Esophagus (tissue), 2 donors: Measurements from ENCODE around the gene HDAC9. TPM values are rescaled to one million over a fixed set of nuclear protein-coding genes. Genes with fewer than 3 reads are reported as not detected.

ENCODE experiments used
- H3K27ac ChIP-seq, 2 donors: one replicate each; pipeline ENCODE4 v1.5.1; 2013; ENCODE audit warnings: low read depth in 2 of 2, mild to moderate bottlenecking in 2 of 2, inconsistent platforms in 1 of 2, low read length in 1 of 2, moderate library complexity in 1 of 2
- H3K27me3 ChIP-seq, 2 donors: one replicate each; pipeline ENCODE4 v1.6.1; 2013; ENCODE audit warnings: low read length in 2 of 2, control low read depth in 1 of 2, mild to moderate bottlenecking in 1 of 2; ENCODE audit not compliant: insufficient read depth in 2 of 2, control insufficient read depth in 1 of 2
- H3K36me3 ChIP-seq, 2 donors: one replicate each; pipeline ENCODE4 v1.6.1; 2013; ENCODE audit warnings: low read length in 1 of 2; ENCODE audit not compliant: control insufficient read depth in 2 of 2, insufficient read depth in 2 of 2
- H3K4me1 ChIP-seq, 2 donors: one replicate each; pipeline ENCODE4 v1.6.1; 2013; ENCODE audit warnings: low read length in 1 of 2; ENCODE audit not compliant: control insufficient read depth in 2 of 2, insufficient read depth in 2 of 2
- H3K4me3 ChIP-seq, 2 donors: one replicate each; pipeline ENCODE4 v1.5.1; 2013; ENCODE audit warnings: low read length in 2 of 2, mild to moderate bottlenecking in 2 of 2, low read depth in 1 of 2, moderate library complexity in 1 of 2
- H3K9me3 ChIP-seq, 2 donors: one replicate each; pipeline ENCODE4 v1.6.1; 2013; ENCODE audit warnings: mild to moderate bottlenecking in 2 of 2, low read depth in 1 of 2, low read length in 1 of 2, moderate library complexity in 1 of 2; ENCODE audit not compliant: control insufficient read depth in 2 of 2, insufficient read depth in 1 of 2
- WGBS, 2 donors: extraction: QIAGEN DNeasy Blood & Tissue Kit; methylation state at CpG; one replicate each; pipeline ENCODE4 v1.1.7; 2013; 5-methylcytosine and 5-hydroxymethylcytosine counted together
- polyA plus RNA-seq, 2 donors: library from polyadenylated mRNA; stranded (reverse); fragments of 200-250 nt; gene quantifications; one replicate each; pipeline ENCODE4 v1.2.3, GENCODE V29; 2013
- donor health status: healthy with polysubstance abuse.
- donor health status: Bipolar disorder and iron deficiency.

The HDAC9 gene
- polyA plus RNA-seq, 2 donors, result 0.69 to 1.1 TPM

DNA sequence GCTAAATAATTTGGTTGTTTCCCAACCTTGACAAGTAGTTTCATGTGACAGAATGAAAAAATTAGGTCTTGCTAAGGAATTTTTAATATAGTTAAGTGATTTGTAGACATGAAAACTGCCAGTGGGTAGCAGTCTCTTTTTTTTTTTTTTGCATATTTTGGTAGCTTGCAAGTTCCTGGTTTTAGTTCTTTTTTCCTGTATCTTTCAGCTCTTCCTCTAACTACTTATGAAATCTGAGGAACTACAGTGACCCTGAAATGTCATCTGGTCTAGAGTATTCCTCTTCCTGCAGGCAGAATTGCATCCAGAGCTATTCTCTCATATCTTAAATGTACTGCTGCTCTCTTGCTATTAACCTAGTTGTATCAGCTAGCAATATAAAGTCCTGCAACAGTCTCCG, 160.4 kb downstream of the HDAC9 start:
- WGBS, 2 donors, result 90 to 91% methylated on average over 1 of the region's 1 CpG
- H3K9me3 ChIP-seq, result no peaks in the 10 kb centered on the region
- no peak overlapping the region for H3K27ac ChIP-seq
- no peaks in the 10 kb centered on the region for H3K27me3 ChIP-seq
- H3K4me3 ChIP-seq, result no peak overlapping the region
- H3K4me1 ChIP-seq, result no peaks in the 10 kb centered on the region
- no peaks in the 10 kb centered on the region for H3K36me3 ChIP-seq

DNA sequence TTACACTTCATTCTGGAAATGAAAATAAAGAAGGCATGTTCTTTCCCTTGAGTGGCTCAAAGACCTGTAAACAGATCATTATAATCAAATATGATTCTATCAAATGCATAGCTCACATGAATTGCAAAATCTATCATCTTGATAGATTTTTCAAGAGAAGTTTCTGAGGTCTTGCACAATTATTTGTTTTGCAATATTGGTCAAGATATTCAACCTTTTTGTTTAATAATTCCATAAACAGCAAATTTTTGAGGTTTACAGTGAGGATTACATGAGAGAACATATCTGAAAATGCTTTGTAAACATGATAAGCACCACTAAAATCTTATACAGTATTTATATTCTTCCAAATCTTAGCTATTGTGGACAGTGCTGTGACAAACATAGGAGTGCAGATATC, 160.8 kb downstream of the HDAC9 start:
- Histone ChIP-seq H3K27me3 (no peaks in the 10 kb centered on the region), H3K4me3 (no peak overlapping the region)

GRCh38 chr7:18659746-18660145, 164.2 kb downstream of the HDAC9 start:
- H3K36me3 ChIP-seq, result no peaks in the 10 kb centered on the region
- 71 to 78% methylated on average over 5 of the region's 5 CpGs for WGBS, 2 donors
- H3K4me3 ChIP-seq, result no peak overlapping the region
- H3K4me1 ChIP-seq, result no peaks in the 10 kb centered on the region
- H3K9me3 ChIP-seq, result no peaks in the 10 kb centered on the region
- H3K27me3 ChIP-seq, result no peaks in the 10 kb centered on the region
- H3K27ac ChIP-seq, result no peak overlapping the region

More for the DNA sequence above, 160.8 kb downstream of the HDAC9 start:
- H3K4me1 ChIP-seq, result no peaks in the 10 kb centered on the region
- H3K9me3 ChIP-seq, result no peaks in the 10 kb centered on the region
- no peaks in the 10 kb centered on the region for H3K36me3 ChIP-seq
- no peak overlapping the region for H3K27ac ChIP-seq

- 79% methylated on average over 7 of the region's 7 CpGs for WGBS, 2 donors
- H3K36me3 ChIP-seq, result no peaks in the 10 kb centered on the region
Measured at GRCh38 chr7:18663321-18663720, 167.8 kb downstream of the HDAC9 start.

GRCh38 chr7:18666107-18666728, 170.7 kb downstream of the HDAC9 start:
- 24 to 38% methylated on average over 4 of the region's 4 CpGs for WGBS, 2 donors
- H3K36me3 ChIP-seq, result no peaks in the 10 kb centered on the region
- H3K27me3 ChIP-seq, result no peaks in the 10 kb centered on the region
- no peak overlapping the region for H3K27ac ChIP-seq
- H3K4me3 ChIP-seq, result no peak overlapping the region
- no peaks in the 10 kb centered on the region for H3K9me3 ChIP-seq
- H3K4me1 ChIP-seq, result no peaks in the 10 kb centered on the region

More at GRCh38 chr7:18663321-18663720, 167.8 kb downstream of the HDAC9 start:
- Histone ChIP-seq H3K27me3 (no peaks in the 10 kb centered on the region), H3K4me3 (no peak overlapping the region), H3K27ac (no peak overlapping the region), H3K9me3 (no peaks in the 10 kb centered on the region), H3K4me1 (no peaks in the 10 kb centered on the region)

DNA sequence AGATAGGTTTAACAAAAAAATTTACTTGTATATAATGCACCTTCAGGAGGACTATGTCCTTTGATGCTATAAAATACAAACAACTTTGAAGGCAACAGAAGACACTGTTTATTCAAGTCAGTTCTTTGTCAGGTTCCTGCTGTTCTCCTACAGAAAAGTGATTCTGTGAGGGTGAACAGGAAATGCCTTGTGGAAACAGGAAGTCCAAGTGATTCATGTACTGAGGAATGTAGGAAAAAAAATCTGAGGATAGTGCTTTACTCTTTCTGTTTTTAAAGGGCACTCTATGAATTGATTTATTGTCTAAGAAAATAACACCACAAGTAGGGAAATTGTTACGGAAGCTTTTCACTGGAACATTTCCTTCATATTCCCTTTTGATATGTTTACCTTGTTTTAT, 171.9 kb downstream of the HDAC9 start:
- Histone ChIP-seq H3K4me1 (no peaks in the 10 kb centered on the region), H3K9me3 (no peaks in the 10 kb centered on the region), H3K27me3 (no peaks in the 10 kb centered on the region), H3K36me3 (no peaks in the 10 kb centered on the region), H3K27ac (no peak overlapping the region), H3K4me3 (no peak overlapping the region)
- 50 to 73% methylated on average over 1 of the region's 1 CpG for WGBS, 2 donors

GRCh38 chr7:18671176-18671575, 175.6 kb downstream of the HDAC9 start:
- Histone ChIP-seq H3K27ac (no peak overlapping the region), H3K27me3 (no peaks in the 10 kb centered on the region), H3K4me1 (no peaks in the 10 kb centered on the region), H3K9me3 (no peaks in the 10 kb centered on the region), H3K36me3 (no peaks in the 10 kb centered on the region), H3K4me3 (no peak overlapping the region)
- WGBS, 2 donors, result 65 to 74% methylated on average over 5 of the region's 5 CpGs

- Histone ChIP-seq H3K36me3 (no peaks in the 10 kb centered on the region), H3K4me1 (no peaks in the 10 kb centered on the region), H3K27me3 (no peaks in the 10 kb centered on the region), H3K27ac (no peak overlapping the region), H3K4me3 (no peak overlapping the region), H3K9me3 (no peaks in the 10 kb centered on the region)
- 70 to 78% methylated on average over 2 of the region's 2 CpGs for WGBS, 2 donors
Measured at GRCh38 chr7:18675579-18675978, 180.0 kb downstream of the HDAC9 start.

DNA sequence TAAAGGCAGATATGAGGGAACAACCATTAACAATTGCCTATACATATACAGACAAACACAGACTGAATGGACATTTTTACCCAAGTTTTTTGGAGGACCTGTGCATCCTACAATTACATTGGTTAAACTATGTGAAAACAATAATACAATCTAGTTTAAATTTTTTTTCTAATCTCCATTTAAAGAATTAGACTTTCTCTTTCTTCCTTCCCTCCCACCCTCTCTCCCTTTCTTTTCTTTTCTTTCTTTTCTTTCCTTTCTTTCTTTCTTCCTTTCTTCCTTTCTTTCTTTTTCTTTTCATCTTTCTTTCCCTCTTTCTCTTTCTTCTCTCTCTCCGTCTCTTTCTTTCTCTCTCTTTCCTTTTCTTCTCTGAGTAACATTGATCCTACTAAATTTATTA, 183.7 kb downstream of the HDAC9 start:
- WGBS, 2 donors, result 93 to 100% methylated on average over 1 of the region's 1 CpG
- Histone ChIP-seq H3K4me3 (no peak overlapping the region), H3K4me1 (no peaks in the 10 kb centered on the region), H3K36me3 (no peaks in the 10 kb centered on the region), H3K27ac (no peak overlapping the region), H3K9me3 (no peaks in the 10 kb centered on the region), H3K27me3 (no peaks in the 10 kb centered on the region)

DNA sequence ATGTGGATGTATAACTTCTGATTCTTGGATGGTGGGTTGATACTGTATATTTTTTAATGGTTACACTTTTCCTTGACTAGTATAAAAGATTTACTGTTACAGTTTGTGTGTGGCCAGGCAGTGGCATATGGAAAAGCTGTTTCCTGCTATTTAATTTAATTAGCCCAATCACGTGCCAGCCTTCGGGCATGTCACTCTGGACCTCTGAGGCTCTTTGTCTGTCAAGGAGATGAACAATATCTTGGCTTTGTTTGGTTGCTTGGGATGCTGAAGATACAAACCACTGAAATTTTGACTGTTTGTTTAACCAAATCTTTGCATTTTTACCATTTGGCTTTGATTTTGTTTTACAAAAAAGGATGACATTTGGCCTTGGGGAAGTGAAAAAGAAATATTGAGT, 185.0 kb downstream of the HDAC9 start:
- no peak overlapping the region for H3K4me3 ChIP-seq
- no peak overlapping the region for H3K27ac ChIP-seq
- no peaks in the 10 kb centered on the region for H3K36me3 ChIP-seq
- H3K4me1 ChIP-seq, result no peaks in the 10 kb centered on the region
- H3K27me3 ChIP-seq, result no peaks in the 10 kb centered on the region
- WGBS, 2 donors, result 78 to 83% methylated on average over 2 of the region's 2 CpGs
- H3K9me3 ChIP-seq, result no peaks in the 10 kb centered on the region
